BLaER1 treated with 17β-estradiol and CSF1 and Interleukin-3, amounts not matched to agents 10 nM and 100 nM (cell line): Measurements from ENCODE around the gene APOL3.
"Not testable (repeated sequence)": the region's sequence is repeated elsewhere in the genome, so short reads cannot be mapped to it uniquely, and the experiment has no call there.

Experiments used
- H3K27ac ChIP-seq, 11 experiments: shearing (Covaris generic); formaldehyde crosslinking; 2 replicates each; pipeline ENCODE4 v1.8.1; 2022
- H3K27me3 ChIP-seq, 11 experiments: shearing (Covaris generic); formaldehyde crosslinking; 2 replicates each; pipeline ENCODE4 v1.8.1; 2022
- H3K36me3 ChIP-seq, 11 experiments: shearing (Covaris generic); formaldehyde crosslinking; 2 replicates each; pipeline ENCODE4 v1.8.1; 2022
- H3K4me1 ChIP-seq, 10 experiments: shearing (Covaris generic); formaldehyde crosslinking; 2 replicates each; pipeline ENCODE4 v1.8.1; 2022
- H3K4me2 ChIP-seq, 11 experiments: shearing (Covaris generic); formaldehyde crosslinking; 2 replicates each; pipeline ENCODE4 v1.8.1; 2022
- H3K4me3 ChIP-seq, 10 experiments: shearing (Covaris generic); formaldehyde crosslinking; 2 replicates each; pipeline ENCODE4 v1.8.1; 2022
- H3K9ac ChIP-seq, 11 experiments: shearing (Covaris generic); formaldehyde crosslinking; 2 replicates each; pipeline ENCODE4 v1.8.1; 2022
- H3K9me3 ChIP-seq, 11 experiments: shearing (Covaris generic); formaldehyde crosslinking; replicated peaks in 1 of 11; 2 replicates each; pipeline ENCODE4 v1.8.1; 2022
- H4K20me1 ChIP-seq, 11 experiments: shearing (Covaris generic); formaldehyde crosslinking; 2 replicates each; pipeline ENCODE4 v1.8.1; 2022
- Cebpa-rat ChIP-seq, 11 experiments: shearing (Covaris generic); IDR thresholded peaks; 2 replicates each; pipeline ENCODE4 v1.8.1; 2022

APOL3 gene

GRCh38 chr22:36106910-36107309, 53.6 kb downstream of the APOL3 start:
- Histone ChIP-seq H3K4me1 (peaks cover 20 to 43% (median 32%) of the 10 kb centered on the region in 10 experiments), H3K27me3 (no peaks in the 10 kb centered on the region), H3K9me3 (peaks cover 0 to 12% (median 1%) of the 10 kb centered on the region in 11 experiments; a peak in 9 of 22 replicates), H3K4me2 (peak overlapping the region; percentile 41 to 72 (median 56); a peak in 19 of 22 replicates), H3K4me3 (no peak overlapping the region), H3K36me3 (no peaks in the 10 kb centered on the region), H4K20me1 (no peaks in the 10 kb centered on the region), H3K27ac (peak overlapping the region in 2 of 11 experiments; percentile 28 to 38; a peak in 4 of 22 replicates), H3K9ac (no peak overlapping the region)
- TF ChIP-seq Cebpa-rat (IDR thresholded peaks at IDR 0.05) = no peak

DNA sequence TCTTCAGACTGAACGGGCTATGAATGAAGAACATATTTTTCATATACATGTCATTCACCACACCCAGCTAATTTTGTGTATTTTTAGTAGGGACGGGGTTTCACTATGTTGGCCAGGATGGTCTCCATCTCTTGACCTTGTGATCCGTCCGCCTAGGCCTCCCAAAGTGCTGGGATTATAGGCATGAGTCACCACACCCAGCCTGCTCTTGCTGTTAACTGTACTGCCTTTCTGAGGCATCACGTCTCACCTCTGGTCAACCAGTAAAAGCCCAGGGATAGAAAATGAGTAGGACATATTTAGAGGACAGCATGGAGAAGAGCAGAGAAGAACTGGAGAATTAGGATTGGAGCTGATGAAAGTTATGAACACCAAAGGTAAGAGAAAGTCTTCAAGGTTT, 55.6 kb downstream of the APOL3 start:
- Histone ChIP-seq H3K36me3 (no peaks in the 10 kb centered on the region), H3K4me1 (peaks cover 20 to 43% (median 32%) of the 10 kb centered on the region in 10 experiments), H3K9ac (no peak overlapping the region), H3K27ac (no peak overlapping the region), H3K4me3 (no peak overlapping the region), H4K20me1 (no peaks in the 10 kb centered on the region), H3K27me3 (no peaks in the 10 kb centered on the region), H3K9me3 (peaks cover 12 to 31% (median 19%) of the 10 kb centered on the region in 11 experiments), H3K4me2 (no peak overlapping the region)
- no peak for TF ChIP-seq Cebpa-rat (IDR thresholded peaks at IDR 0.05)

DNA sequence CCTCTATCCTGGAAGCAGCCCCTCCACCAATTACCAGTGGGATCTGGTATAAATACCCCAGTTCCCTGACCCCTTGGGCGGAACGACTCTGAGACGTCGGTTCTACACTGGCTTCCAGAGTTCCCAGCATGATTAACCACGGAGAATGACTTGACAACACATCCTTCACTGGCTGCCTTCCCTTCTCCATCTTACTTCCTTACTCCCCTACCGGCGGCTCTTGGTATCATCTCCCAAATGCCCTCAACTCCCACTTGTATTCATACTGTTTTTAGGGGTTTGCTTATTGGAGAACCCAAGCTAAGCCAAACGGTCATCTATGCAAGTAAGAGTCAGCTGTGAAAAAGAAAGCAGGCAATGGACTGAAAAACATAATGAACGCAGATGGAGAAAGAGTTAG, 56.1 kb downstream of the APOL3 start:
- peaks cover 12 to 31% (median 19%) of the 10 kb centered on the region in 11 experiments for H3K9me3 ChIP-seq
- H3K27me3 ChIP-seq = no peaks in the 10 kb centered on the region
- no peak overlapping the region for H3K4me3 ChIP-seq
- TF ChIP-seq Cebpa-rat (IDR thresholded peaks at IDR 0.05) = no peak
- no peak overlapping the region for H3K27ac ChIP-seq
- H3K36me3 ChIP-seq = no peaks in the 10 kb centered on the region
- H4K20me1 ChIP-seq = no peaks in the 10 kb centered on the region
- H3K4me2 ChIP-seq = no peak overlapping the region
- no peak overlapping the region for H3K9ac ChIP-seq
- H3K4me1 ChIP-seq = peaks cover 20 to 43% (median 32%) of the 10 kb centered on the region in 10 experiments

GRCh38 chr22:36103891-36104290, 56.7 kb downstream of the APOL3 start:
- no peaks in the 10 kb centered on the region for H4K20me1 ChIP-seq
- no peak overlapping the region for H3K9ac ChIP-seq
- H3K27ac ChIP-seq = no peak overlapping the region
- peak overlapping the region in 7 of 11 experiments; percentile 57 to 71 (median 63); a peak in 12 of 22 replicates for H3K4me2 ChIP-seq
- no peak overlapping the region for H3K4me3 ChIP-seq
- peaks cover 20 to 43% (median 32%) of the 10 kb centered on the region in 10 experiments for H3K4me1 ChIP-seq
- H3K9me3 ChIP-seq = peaks cover 12 to 31% (median 19%) of the 10 kb centered on the region in 11 experiments
- no peak for TF ChIP-seq Cebpa-rat (IDR thresholded peaks at IDR 0.05)
- H3K36me3 ChIP-seq = no peaks in the 10 kb centered on the region
- no peaks in the 10 kb centered on the region for H3K27me3 ChIP-seq

DNA sequence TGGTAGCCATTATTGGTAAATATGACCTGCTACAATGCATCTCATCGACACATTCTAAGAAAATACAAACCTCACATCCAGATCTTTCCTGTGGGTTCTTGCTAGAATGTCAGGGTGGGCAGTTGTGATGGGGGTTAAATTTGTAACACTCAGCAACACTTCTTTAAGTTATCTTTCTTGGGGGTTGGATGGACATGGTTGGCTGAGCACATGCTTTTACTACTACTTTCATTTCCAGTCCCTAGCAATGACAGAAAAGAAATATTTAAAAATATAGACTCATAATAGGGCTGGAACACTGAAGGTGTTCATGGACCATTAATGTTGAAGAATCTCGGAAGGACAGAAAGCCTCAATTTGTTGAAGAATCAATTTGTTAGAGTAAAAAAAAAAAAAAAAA, 57.6 kb downstream of the APOL3 start:
- Histone ChIP-seq H3K36me3 (no peaks in the 10 kb centered on the region), H3K4me3 (no peak overlapping the region), H4K20me1 (no peaks in the 10 kb centered on the region), H3K9ac (no peak overlapping the region), H3K9me3 (peaks cover 12 to 31% (median 19%) of the 10 kb centered on the region in 11 experiments), H3K4me2 (peak overlapping the region; percentile 31 to 71 (median 63)), H3K27ac (peak overlapping the region in 5 of 11 experiments; percentile 29 to 40 (median 38); a peak in 7 of 22 replicates), H3K4me1 (peaks cover 20 to 39% (median 31%) of the 10 kb centered on the region in 10 experiments), H3K27me3 (no peaks in the 10 kb centered on the region)
- TF ChIP-seq Cebpa-rat (IDR thresholded peaks at IDR 0.05) = no peak

- Histone ChIP-seq H3K9me3 (peaks cover 12 to 31% (median 19%) of the 10 kb centered on the region in 11 experiments), H3K36me3 (no peaks in the 10 kb centered on the region), H3K4me3 (no peak overlapping the region), H3K27ac (no peak overlapping the region; a peak in 1 of 22 replicates), H3K9ac (no peak overlapping the region), H3K27me3 (no peaks in the 10 kb centered on the region), H3K4me2 (no peak overlapping the region), H3K4me1 (peaks cover 9 to 28% (median 19%) of the 10 kb centered on the region in 10 experiments), H4K20me1 (no peaks in the 10 kb centered on the region)
- no peak for TF ChIP-seq Cebpa-rat (IDR thresholded peaks at IDR 0.05)
These were observed 58.8 kb downstream of the APOL3 start for GRCh38 chr22:36101756-36102155.

- Histone ChIP-seq H3K9me3 (peaks cover 12 to 31% (median 19%) of the 10 kb centered on the region in 11 experiments), H3K4me1 (peaks cover 9 to 27% (median 19%) of the 10 kb centered on the region in 10 experiments)
- H3K27ac ChIP-seq, H3K9ac ChIP-seq, H3K36me3 ChIP-seq, H4K20me1 ChIP-seq, H3K27me3 ChIP-seq, H3K4me2 ChIP-seq, H3K4me3 ChIP-seq: not testable (repeated sequence)
These were observed 59.6 kb downstream of the APOL3 start for GRCh38 chr22:36100908-36101307.

GRCh38 chr22:36100134-36100824, 60.3 kb downstream of the APOL3 start:
- Histone ChIP-seq H3K4me2 (no peak overlapping the region), H3K4me1 (peaks cover 9 to 23% (median 19%) of the 10 kb centered on the region in 10 experiments), H3K9me3 (peaks cover 12 to 31% (median 19%) of the 10 kb centered on the region in 11 experiments), H3K36me3 (no peaks in the 10 kb centered on the region), H3K4me3 (no peak overlapping the region), H3K27me3 (no peaks in the 10 kb centered on the region), H4K20me1 (no peaks in the 10 kb centered on the region), H3K27ac (no peak overlapping the region), H3K9ac (no peak overlapping the region)
- no peak for TF ChIP-seq Cebpa-rat (IDR thresholded peaks at IDR 0.05)

DNA sequence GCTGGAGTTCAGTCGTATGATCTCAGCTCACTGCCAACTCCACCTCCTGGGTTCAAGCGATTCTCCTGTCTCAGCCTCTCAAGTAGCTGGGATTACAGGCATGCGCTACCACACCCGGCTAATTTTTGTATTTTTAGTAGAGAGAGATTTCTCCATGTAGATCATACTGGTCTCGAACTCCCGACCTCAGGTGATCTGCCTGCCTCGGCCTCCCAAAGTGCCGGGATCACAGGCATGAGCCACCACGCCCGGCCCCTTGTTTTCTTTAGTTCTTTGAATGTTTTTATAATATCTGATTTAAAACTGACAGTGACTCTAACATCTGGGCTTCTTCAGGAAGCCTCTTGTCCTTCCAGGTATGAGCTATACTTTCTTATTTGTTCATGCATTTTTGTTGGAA, 61.0 kb downstream of the APOL3 start:
- H4K20me1 ChIP-seq = not testable (repeated sequence)

GRCh38 chr22:36097880-36098279, 62.7 kb downstream of the APOL3 start:
- H3K36me3 ChIP-seq = no peaks in the 10 kb centered on the region
- no peak overlapping the region for H3K27ac ChIP-seq
- H3K27me3 ChIP-seq = no peaks in the 10 kb centered on the region
- no peak overlapping the region for H3K4me3 ChIP-seq
- no peak for TF ChIP-seq Cebpa-rat (IDR thresholded peaks at IDR 0.05)
- no peak overlapping the region for H3K4me2 ChIP-seq
- no peak overlapping the region for H3K9ac ChIP-seq
- H4K20me1 ChIP-seq = no peaks in the 10 kb centered on the region
- peaks cover 2 to 12% (median 8%) of the 10 kb centered on the region in 10 experiments for H3K4me1 ChIP-seq
- H3K9me3 ChIP-seq = peaks cover 12 to 22% (median 16%) of the 10 kb centered on the region in 11 experiments

More for the DNA sequence above, 61.0 kb downstream of the APOL3 start:
- peaks cover 12 to 30% (median 19%) of the 10 kb centered on the region in 11 experiments for H3K9me3 ChIP-seq
- H3K27me3 ChIP-seq, H3K36me3 ChIP-seq, H3K9ac ChIP-seq, H3K27ac ChIP-seq, H3K4me3 ChIP-seq, H3K4me2 ChIP-seq: not testable (repeated sequence)
- H3K4me1 ChIP-seq = peaks cover 9 to 23% (median 19%) of the 10 kb centered on the region in 10 experiments

DNA sequence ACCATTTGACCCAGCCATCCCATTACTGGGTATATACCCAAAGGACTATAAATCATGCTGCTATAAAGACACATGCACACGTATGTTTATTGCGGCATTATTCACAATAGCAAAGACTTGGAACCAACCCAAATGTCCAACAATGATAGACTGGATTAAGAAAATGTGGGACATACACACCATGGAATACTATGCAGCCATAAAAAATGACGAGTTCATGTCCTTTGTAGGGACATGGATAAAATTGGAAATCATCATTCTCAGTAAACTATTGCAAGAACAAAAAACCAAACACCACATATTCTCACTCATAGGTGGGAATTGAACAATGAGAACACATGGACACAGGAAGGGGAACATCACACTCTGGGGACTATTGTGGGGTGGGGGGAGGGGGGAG, 69.8 kb downstream of the APOL3 start:
- not testable (repeated sequence) for H3K4me2 ChIP-seq, H3K9me3 ChIP-seq, H3K4me3 ChIP-seq, H3K27ac ChIP-seq, H3K36me3 ChIP-seq, H4K20me1 ChIP-seq, H3K27me3 ChIP-seq, H3K9ac ChIP-seq
- H3K4me1 ChIP-seq = peaks cover 0 to 17% (median 15%) of the 10 kb centered on the region in 10 experiments; a peak in 17 of 20 replicates
